NCI-H2196 treated with DMSO at 0.1 percent for 48 hours (cell line): ENCODE measurements around the gene IL17REL.

ENCODE experiments used
- DNase-seq: peaks from one replicate; lab custom pipeline; 2025; ENCODE audit not compliant: unreplicated experiment; lab: John Stamatoyannopoulos, UW

IL17REL gene

GRCh38 chr22:49969751-49970527 lies 42.6 kb downstream of the IL17REL start:
- no peak for DNase-seq

DNA sequence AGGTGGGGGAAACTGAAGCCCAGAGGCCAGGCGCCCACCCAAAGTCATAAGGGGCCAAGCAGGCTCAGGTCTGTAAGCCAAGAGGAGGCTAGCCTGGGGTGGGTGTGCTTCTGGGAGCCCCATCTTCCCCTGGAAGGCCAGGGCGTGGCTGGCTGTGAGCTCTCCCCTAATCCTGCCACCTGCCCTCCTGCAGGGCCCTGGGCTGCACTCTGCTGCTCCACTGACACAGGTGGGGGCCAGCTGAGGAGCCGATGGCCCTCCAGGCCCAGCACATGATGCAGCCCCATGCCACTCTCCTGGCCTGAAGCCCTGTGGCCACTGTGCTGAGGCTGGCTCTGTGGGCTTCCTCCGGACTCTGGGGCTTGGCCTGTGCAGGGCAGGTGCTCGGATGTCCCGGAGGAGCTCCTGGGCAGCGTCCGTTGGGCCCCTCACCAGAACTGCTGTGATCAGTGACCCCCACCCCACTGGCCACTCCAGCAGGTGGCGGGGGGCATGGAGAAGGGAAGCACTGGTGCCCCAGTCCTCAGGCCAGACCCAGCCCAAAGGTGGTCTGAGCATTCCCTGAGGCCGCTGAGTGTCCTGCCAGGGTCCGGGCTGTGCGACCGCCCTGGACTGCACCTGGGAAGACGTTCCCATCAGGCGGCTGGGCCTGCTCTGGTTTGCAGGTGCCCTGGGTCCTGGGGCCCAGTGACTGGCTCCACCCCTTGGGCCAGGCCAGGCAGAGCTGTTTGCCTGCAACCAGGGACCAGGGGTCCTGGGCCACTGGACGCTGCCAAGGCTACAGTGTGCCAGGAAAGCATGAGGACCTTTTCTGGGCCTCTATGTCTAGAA lies 43.5 kb downstream of the IL17REL start:
- no peak for DNase-seq

DNA sequence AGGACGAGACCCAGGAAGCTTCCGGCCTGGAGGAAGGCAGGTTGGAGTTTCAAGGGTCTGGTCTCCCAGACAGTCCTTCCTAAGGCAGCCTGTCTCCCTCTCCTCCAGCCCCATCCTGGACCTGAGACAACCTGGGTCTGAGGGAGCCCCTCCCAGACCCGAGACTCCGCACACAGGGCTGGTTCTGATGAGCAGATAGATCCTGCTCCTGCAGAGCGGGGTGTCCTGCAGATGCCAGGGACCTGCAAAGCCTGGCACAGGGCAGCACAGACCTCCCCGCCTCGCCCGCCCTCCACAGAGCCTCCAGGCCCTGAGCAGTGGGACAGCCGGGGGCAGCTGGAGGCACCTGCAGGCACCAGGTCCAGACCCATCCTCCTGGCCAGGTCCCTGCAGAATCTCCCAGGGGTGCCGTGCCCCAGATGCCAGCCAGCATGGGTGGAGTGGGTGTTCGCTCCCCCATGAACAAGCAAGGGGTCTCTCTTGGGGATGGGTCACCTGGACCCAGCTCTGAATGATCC lies 44.2 kb downstream of the IL17REL start:
- no peak for DNase-seq

DNA sequence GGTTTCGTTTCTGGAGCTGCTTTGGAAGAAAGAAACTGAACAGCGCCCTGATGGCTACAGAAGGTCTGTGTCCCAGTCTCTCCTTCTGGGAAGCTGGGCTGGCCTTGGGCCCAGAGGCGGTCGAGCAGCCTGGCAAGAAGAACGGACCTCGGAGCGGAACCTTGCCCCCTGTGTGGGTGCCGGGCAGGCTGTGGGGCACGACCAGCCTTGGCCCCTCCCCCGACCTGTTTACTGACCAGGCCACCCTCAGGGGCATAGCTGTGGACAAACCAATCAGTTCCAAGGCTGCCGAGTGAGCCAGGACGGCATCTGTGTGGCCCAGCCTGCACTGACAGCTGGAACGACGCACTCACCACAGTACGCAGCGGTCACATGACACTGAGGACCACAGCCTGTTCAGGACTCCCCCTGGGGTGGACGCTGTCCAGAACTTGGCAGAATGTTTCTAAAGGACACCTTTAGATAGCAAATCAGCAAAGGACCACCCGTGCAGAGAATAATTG lies 44.8 kb downstream of the IL17REL start:
- no peak for DNase-seq

DNA sequence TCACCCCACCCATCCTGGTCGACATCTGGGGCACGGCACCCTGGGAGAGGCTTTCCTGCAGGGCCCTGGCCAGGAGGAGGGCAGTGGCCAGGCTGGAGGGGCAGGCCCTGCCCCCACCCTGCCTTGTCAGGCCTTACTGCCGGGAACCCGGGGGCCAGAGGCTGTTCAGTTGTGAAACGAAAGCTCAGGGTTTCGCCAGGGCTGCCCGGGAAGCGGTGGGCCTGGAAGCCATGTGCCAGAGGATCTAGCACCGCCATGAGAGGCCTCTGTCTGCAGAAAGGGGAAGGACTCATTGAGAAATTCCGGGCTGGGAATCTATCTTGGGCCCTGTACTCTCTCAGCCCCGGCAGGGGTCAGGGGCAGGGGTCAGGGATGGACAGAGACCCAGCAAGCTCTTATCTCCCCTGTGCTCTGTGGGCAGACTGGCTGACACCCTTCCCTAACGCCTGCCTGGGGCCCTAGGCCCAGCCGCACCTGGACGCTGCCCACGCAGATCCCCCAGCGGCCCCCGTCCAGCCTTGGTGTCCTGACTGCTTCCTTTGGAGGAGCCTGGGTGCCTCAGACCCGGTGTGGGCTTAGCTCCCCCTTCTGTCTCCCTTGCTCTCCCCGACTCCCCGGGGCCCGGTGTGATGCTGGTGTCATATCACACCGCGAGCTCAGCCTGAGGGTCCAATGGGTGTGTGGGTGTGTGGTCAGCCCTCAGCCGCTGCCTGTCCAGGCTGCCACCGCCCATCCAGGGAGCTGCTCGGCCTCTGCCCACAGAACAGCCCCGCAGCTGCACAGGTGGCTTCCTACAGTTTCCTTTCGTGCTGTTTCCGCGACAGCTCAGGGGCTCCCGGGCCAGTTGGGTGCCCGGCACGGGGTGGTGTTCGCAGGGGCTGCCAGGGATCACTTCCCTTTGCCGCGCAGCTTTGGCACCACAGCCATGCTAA lies 45.5 kb downstream of the IL17REL start:
- no peak for DNase-seq

GRCh38 chr22:49966041-49966773 lies 46.4 kb downstream of the IL17REL start:
- DNase-seq: no peak

DNA sequence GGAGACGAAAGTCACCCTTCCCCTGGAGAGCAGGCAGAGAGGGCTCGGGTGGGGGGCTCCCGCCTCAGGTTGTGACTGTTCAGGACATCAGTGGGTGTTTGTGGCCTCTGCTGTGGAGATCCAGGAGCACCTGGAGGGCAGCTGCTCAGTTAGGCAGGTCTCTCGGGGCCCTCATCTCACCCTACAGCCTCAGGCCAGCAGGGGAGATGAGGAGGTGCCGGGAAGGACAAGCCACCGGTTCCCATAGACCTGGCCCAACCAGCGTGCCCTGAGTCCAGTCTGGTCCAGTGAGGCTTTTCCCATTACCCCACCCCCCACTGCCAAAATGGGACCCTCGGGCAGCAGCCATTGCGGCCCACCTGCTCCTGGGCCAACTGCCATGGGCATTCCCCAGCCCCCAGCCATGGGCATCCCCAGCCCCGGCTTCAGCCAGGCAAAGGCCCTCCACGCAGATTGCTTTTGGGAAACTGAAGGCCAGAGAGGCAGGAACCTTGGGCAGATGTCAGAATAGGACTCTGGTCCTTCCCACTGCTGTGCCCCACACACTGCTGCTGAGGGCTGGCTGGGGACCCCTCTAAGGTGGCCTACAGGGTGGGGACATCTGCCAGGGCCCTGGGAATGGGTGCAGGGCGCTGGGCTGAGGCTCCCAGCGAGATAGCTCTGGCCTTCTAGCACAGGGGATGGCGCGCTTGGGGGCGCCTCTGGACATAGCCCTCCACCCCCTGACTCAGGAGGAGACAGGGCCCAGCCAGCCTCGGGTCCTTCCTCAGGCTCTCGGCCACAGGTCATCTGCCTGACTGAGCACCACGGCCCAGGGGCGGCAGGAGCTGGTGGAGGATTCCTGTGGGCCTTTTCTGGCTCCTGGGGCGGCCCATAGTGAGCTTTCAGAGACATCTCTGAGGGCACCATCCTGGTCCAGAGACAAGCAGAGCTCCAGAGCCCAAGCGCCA lies 47.2 kb downstream of the IL17REL start:
- no peak for DNase-seq

DNA sequence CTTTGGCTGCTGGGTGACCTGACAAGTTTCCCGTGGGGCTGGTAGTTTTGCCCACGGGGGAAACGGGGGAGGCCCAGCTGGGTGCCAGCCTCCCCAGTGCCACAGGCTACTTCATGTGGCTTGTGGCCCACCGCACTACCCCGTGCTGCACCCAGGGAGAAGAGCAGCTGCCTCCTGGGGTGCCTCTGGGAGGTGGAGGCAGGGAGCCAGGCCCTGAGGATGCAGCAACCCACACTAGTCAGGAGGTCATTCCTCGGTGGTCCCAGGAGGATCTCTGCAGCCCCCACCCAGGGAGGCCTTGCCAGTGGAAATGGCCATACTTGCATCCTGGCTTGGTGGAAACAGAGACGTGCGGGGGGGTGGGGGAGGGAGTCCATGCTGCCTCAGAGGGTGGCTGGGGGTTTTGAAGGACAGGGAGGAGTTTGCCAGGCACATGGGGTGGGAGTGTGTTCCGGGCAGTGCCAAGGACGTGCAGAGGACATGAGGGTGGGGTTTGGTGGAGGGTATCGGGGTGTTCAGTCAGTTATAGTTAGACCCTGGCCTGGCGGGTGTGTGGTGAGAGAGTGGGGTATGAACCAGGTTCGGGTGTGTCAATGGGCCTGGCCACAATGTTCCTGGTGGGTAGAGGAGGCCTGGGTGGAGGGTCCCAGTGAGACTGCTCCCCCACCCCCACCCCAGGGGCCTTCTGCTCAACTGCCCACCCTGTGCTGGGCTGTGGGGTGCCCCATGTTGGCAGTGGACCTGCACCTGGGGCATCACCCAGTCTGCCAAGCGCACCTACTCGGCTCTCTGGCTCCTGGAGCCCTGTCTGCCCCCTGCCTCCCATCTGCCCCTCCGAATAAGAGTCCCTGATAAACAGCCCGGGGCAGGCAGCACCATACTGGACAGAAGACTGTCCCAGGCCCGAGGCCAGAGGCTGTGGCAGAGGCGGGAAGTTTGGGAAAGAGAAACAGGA lies 48.2 kb downstream of the IL17REL start:
- no peak for DNase-seq

GRCh38 chr22:49963647-49964026 lies 48.9 kb downstream of the IL17REL start:
- DNase-seq: no peak

DNA sequence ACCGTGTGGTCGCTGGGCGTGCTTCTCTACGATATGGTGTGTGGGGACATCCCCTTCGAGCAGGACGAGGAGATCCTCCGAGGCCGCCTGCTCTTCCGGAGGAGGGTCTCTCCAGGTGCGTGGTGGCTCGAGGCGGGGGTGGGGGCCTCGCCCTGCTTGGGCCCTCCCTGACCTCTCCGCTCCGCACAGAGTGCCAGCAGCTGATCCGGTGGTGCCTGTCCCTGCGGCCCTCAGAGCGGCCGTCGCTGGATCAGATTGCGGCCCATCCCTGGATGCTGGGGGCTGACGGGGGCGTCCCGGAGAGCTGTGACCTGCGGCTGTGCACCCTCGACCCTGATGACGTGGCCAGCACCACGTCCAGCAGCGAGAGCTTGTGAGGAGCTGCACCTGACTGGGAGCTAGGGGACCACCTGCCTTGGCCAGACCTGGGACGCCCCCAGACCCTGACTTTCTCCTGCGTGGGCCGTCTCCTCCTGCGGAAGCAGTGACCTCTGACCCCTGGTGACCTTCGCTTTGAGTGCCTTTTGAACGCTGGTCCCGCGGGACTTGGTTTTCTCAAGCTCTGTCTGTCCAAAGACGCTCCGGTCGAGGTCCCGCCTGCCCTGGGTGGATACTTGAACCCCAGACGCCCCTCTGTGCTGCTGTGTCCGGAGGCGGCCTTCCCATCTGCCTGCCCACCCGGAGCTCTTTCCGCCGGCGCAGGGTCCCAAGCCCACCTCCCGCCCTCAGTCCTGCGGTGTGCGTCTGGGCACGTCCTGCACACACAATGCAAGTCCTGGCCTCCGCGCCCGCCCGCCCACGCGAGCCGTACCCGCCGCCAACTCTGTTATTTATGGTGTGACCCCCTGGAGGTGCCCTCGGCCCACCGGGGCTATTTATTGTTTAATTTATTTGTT lies 49.6 kb downstream of the IL17REL start:
- DNase-seq: no peak

- DNase-seq: peak; percentile 54
Observed at GRCh38 chr22:49962012-49962750, 50.4 kb downstream of the IL17REL start.

DNA sequence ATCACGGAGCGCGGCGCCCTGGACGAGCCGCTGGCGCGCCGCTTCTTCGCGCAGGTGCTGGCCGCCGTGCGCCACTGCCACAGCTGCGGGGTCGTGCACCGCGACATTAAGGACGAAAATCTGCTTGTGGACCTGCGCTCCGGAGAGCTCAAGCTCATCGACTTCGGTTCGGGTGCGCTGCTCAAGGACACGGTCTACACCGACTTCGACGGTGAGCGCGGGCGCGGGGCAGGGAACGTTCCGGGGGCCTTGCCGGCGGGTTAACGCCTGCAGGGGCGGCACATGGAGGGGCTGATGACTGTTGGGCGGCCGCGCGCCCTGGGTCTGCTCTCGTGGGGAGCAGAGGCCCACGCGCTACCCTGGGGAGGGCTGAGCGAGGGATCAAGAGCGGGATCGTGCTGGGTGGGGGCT lies 51.0 kb downstream of the IL17REL start:
- no peak for DNase-seq

DNA sequence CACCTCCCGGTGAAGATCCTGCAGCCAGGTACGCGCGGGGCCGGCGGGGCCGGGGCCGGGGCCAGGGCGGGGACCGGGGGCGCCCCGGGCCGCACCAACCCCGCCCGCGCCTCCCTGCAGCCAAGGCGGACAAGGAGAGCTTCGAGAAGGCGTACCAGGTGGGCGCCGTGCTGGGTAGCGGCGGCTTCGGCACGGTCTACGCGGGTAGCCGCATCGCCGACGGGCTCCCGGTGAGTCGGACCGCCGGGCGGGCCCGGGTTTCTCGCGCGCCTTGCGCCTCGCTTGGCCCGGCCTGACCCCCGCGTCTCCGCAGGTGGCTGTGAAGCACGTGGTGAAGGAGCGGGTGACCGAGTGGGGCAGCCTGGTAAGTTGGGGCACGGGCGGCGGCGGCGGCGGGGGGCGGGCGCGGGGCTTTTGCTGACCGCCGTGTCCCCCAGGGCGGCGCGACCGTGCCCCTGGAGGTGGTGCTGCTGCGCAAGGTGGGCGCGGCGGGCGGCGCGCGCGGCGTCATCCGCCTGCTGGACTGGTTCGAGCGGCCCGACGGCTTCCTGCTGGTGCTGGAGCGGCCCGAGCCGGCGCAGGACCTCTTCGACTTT lies 51.5 kb downstream of the IL17REL start:
- DNase-seq: no peak

DNA sequence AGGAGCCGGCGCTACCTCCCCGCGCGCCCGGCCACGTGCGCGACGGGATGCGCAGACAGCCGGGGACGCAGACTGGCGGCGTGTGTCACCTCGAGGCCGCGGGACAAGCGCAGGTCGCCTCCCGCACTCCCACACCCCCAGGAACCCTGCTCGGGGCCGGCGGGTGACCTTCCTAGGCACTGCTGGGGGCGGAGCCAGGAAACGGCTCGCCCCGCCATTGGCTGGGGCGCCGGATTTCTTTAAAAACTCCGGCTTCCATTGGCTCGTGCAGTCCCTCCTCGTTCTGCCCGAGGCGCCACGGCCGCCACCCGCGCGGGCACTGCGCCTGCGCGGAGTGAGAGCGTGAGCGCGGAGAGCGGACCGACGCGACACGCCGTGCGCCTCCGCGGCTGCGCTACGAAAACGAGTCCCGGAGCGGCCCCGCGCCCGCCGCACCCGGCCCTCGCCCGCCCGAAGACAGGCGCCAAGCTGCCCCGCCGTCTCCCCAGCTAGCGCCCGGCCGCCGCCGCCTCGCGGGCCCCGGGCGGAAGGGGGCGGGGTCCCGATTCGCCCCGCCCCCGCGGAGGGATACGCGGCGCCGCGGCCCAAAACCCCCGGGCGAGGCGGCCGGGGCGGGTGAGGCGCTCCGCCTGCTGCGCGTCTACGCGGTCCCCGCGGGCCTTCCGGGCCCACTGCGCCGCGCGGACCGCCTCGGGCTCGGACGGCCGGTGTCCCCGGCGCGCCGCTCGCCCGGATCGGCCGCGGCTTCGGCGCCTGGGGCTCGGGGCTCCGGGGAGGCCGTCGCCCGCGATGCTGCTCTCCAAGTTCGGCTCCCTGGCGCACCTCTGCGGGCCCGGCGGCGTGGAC lies 52.2 kb downstream of the IL17REL start, which contains the start of gene PIM3:
TSS of gene PIM3 (plus strand) at position 614 of the 846 bp plus-strand sequence. CDS start at position 790, 176 bp downstream.
- peak; percentile 69 for DNase-seq

- DNase-seq: peak; percentile 24
Observed at GRCh38 chr22:49959782-49960158, 52.8 kb downstream of the IL17REL start.
